Pulmonary artery endothelial cell (primary cell): ENCODE measurements around the gene IKBKG. TPM values are rescaled to one million over a fixed set of nuclear protein-coding genes. Genes with fewer than 3 reads are reported as not detected.
"Not testable (repeated sequence)": the region's sequence is repeated elsewhere in the genome, so short reads cannot be mapped to it uniquely, and the experiment has no call there.

Experiments used
- DNase-seq: peaks from one replicate; pipeline ENCODE4 v3.0.0-alpha.2; 2011; ENCODE audit warnings: low read depth, low spot score
- total RNA-seq: library from RNA; depleted of rRNA; stranded (reverse); fragments of >200 nt; gene quantifications from 2 replicates; pipeline ENCODE4 v1.2.3, GENCODE V29; 2014

The IKBKG gene
- total RNA-seq, 1 donor from 2014 or later = 19.0 TPM

- DNase-seq = no peak
These were observed 55.5 kb downstream of the IKBKG start for GRCh38 chrX:154602766-154603437.

DNA sequence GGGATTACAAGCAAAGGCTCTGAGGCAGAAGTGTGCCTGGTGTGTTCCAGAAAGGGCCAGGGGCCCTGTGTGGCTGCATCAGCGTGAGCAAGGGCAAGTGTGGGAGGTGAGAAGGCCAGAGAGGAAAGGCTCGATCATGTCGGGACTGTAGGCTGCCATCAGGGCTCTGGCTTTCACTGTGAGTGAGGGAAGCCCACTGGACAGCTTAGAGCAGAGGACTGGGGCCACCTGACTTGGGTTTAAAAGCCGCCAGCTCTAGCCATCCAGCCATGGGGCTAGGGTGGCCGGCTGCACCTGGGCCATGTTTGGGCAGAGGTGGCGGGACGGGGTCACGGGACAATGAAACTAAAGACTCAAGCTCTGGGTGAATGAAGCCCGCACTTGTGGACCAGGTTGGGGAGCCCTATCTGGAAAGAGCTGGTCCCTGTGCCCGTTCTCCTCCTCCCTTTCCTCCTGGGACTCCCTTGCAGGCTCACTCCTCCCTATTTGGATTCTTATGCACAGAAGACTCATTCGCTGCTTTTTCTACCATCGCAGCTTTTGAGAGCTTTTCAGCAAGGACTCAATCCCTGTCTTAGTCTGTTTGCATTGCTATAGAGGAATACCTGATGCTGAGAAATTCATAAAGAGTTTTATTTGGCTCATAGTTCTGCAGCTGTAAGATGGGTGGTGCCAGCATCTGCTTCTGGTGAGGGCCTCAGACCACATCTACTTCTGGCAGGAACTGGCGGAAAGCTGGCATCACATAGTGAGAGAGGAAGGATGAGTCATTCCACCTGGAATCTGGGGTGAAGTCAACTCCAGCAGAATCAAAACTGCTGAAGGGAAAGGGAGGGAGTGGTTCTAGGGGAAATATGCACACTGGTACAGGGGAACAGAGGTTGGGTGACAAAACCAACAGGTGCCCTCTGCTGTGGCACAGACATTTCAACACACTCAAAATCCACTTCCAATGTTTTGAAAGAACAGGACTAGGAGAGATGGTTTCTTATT lies 56.3 kb downstream of the IKBKG start:
- DNase-seq = peak; percentile 8

DNA sequence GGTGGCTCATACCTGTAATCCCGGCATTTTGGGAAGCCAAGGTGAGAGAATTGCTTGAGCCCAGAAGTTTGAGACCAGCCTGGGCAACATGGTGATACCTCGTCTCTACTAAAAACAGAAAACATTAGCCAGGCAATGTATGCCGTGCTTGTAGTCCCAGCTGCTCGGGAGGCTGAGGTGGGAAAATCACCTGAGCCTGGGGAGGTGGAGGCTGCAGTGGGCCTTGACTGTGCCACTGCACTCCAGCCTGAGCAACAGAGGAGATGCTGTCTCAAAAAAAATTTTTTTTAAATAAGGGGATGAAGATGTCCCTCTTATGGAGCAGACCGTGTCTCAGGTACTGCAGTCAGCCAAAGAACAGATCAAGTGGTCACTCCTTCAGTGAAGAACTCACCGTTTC lies 58.1 kb downstream of the IKBKG start:
- no peak for DNase-seq

DNA sequence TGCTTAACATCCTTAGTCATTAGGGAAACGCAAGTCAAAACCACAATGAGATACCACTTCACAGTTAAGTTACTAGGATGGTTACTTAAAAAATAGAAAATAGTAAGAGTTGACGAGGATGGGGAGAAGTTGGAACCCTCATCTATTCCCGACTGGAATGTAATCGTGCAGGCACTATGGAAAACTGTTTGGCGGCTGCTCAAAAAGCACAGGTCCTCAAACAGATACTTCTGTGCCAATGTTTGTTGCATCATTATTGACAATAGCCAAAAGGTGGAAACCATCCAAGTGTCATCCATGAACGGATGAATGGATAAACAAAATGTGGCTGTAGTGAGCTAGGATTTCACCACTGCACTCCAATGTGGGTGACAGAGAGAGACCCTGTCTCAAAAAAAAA lies 60.0 kb downstream of the IKBKG start:
- DNase-seq = no peak

DNA sequence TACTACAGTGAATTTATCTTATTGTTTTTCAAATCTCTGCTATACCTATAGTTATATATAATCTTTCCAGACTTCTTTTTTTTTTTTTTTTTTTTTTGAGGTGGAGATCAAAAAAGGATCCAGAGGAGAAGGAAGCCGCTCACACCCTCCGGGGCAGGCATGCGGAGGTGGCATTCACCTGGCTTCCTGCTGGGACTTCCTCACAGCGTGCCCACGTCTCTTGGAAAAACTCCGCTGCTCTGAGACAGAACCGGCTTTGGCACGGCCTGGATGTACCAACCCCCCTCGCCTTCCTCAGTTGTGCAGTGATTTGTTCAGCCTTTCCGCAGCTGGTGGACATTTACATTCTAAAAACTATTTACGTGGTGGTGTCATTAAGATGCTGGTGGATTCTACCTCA lies 60.6 kb downstream of the IKBKG start:
- DNase-seq = not testable (repeated sequence)

DNA sequence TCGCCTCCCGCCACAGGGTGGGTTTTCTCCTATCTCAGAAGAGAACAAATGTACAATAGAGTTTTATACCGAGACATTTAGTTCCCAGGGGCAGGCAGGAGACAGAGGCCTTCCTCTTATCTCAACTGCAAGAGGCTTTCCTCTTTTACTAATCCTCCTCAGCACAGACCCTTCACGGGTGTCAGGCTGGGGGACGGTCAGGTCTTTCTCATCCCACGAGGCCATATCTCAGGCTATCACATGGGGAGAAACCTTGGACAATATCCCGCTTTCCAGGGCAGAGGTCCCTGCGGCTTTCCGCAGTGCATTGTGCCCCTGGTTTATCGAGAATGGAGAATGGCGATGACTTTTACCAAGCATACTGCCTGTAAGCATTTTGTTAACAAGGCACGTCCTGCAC lies 61.4 kb downstream of the IKBKG start:
- not testable (repeated sequence) for DNase-seq

DNA sequence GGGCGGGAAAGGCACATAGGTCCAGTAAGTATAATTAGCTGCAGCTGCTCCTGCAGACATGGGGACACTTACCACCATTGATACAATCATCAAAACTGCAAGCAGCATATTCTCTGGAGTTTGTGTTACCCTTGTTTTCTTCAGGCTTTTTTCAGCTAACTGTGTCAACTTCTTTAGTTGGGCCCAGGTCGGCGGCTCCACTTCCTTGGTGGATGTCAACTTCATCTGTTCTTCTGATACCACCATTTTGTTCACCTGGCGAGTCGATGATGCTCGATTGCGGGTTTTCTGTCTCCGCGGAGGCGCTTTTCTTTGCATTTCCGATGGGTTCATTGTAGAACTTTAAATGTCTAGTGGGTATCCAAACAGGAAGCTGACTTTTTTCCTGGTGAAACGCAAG lies 63.7 kb downstream of the IKBKG start:
- DNase-seq = not testable (repeated sequence)

- DNase-seq = not testable (repeated sequence)
These were observed 66.2 kb downstream of the IKBKG start for GRCh38 chrX:154613586-154613985.

Other genes starting within 250 kb of the IKBKG start
- gene FLNA, start 173.0 kb upstream of the IKBKG start, total RNA-seq = 1,775 and 2,557 TPM in 2 replicates
- gene EMD, start 168.3 kb upstream of the IKBKG start, total RNA-seq = 20.1 and 23.5 TPM in 2 replicates
- gene RPL10, start 149.2 kb upstream of the IKBKG start, total RNA-seq = 1,825 and 3,241 TPM in 2 replicates
- gene DNASE1L1, start 138.4 kb upstream of the IKBKG start, total RNA-seq = 107 and 134 TPM in 2 replicates
- gene TAFAZZIN, start 136.1 kb upstream of the IKBKG start, total RNA-seq = 17.7 and 18.6 TPM in 2 replicates
- gene ATP6AP1, start 118.9 kb upstream of the IKBKG start, total RNA-seq = 66.5 and 104 TPM in 2 replicates
- gene GDI1, start 110.5 kb upstream of the IKBKG start, total RNA-seq = 48.3 and 56.0 TPM in 2 replicates
- gene FAM50A, start 103.5 kb upstream of the IKBKG start, total RNA-seq = 82.1 and 86.7 TPM in 2 replicates
- gene PLXNA3, start 89.3 kb upstream of the IKBKG start, total RNA-seq = 6.9 and 10.9 TPM in 2 replicates
- gene LAGE3, start 68.3 kb upstream of the IKBKG start, total RNA-seq = 12.5 and 13.0 TPM in 2 replicates
- 47.5 and 56.1 TPM in 2 replicates for gene UBL4A, start 61.0 kb upstream of the IKBKG start, total RNA-seq
- gene SLC10A3, start 57.0 kb upstream of the IKBKG start, total RNA-seq = 12.5 and 14.3 TPM in 2 replicates
- gene FAM3A, start 31.4 kb upstream of the IKBKG start, total RNA-seq = 21.4 and 23.2 TPM in 2 replicates
- 67.9 and 73.6 TPM in 2 replicates for gene G6PD, start 774 bp upstream of the IKBKG start, total RNA-seq
- gene CTAG1A, start 37.5 kb downstream of the IKBKG start, total RNA-seq = not detected in 2 replicates
- gene CTAG1B, start 71.7 kb downstream of the IKBKG start, total RNA-seq = not detected in 2 replicates
- not detected in 2 replicates for gene CTAG2, start 106.0 kb downstream of the IKBKG start, total RNA-seq
- gene GAB3, start 203.5 kb downstream of the IKBKG start, total RNA-seq = 3.8 and 6.0 TPM in 2 replicates
- gene DKC1, start 215.2 kb downstream of the IKBKG start, total RNA-seq = 61.5 and 72.6 TPM in 2 replicates